ENCODE results near the gene CISH.

CISH gene

DNA sequence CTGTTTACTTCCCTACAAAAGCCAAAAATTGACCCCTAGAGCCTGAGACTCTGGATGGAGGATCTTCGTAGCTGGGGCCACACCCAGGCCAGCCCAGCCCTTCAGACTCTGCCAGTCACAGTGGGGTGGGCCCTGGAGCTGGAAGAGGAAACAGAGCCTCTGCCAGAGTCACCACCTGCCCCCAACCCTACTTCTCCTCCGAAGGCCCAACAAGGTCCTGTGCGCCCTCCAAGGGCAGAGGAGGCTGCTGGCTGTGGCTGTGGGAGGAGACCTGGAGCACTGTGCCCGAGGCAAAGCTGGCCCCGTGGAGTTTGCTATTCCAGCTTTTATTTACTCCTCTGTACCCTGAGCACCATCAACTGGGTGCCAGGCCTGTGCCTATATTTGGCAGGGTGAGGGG is 19.0 kb downstream of the CISH start:
- no peak for DNase-seq

DNA sequence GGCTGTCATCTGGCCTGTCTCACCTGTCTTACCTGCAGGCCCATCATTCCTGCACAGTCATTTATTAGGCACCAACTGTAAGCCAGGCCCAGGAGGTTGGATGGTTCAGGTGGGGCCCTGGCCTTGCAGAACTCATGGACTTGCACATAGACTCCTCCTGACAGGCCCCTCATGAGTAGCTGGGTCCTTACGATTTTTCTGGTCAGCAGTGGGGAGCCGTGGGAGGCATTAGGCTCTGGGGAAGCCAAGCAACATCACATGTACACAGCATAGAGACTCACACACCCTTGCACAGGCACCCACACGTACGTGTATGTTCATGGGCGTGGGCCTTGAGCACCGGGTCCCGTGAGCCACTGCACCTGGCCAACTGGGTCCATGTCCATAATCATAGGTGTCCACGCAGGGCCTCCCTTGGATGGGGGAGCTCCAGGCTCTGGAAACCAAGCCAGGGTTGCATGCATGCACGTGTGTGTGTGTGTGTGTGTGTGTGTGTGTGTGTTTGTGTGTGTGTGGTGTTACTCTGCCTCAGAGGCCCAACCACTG is 20.3 kb downstream of the CISH start:
- DNase-seq, result no peak

DNA sequence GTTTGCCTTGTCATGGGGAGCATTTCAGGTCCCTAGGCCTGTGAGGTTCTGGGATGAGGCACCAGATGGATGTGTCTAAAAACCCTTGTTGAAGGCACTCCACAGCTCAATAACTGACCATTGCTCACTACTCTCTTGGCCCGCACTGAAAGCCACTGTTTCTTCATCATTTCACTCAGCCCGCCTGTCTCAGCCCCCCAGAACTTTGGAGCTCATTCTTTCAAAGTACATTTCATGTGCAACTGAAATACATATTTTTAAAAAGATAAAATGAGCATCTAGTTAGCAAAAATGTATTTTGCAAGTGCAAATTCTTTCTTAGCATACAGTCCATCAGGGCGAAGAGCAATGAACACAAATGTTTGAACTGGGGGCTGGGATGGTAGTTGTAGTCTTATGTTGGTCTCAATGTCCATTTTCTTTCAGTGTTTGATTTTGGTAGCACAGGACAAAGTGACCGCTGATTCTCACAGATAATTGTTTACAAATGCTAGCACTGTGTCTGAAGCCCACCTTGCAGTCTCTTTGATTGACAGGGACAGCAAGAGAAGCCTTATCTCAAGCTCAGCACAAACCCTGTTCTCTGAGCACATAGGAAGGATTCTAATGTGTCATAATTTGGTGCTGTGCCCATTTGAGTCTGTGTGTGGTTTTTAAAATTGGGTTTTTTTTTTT is 22.7 kb downstream of the CISH start:
- DNase-seq, result no peak

DNA sequence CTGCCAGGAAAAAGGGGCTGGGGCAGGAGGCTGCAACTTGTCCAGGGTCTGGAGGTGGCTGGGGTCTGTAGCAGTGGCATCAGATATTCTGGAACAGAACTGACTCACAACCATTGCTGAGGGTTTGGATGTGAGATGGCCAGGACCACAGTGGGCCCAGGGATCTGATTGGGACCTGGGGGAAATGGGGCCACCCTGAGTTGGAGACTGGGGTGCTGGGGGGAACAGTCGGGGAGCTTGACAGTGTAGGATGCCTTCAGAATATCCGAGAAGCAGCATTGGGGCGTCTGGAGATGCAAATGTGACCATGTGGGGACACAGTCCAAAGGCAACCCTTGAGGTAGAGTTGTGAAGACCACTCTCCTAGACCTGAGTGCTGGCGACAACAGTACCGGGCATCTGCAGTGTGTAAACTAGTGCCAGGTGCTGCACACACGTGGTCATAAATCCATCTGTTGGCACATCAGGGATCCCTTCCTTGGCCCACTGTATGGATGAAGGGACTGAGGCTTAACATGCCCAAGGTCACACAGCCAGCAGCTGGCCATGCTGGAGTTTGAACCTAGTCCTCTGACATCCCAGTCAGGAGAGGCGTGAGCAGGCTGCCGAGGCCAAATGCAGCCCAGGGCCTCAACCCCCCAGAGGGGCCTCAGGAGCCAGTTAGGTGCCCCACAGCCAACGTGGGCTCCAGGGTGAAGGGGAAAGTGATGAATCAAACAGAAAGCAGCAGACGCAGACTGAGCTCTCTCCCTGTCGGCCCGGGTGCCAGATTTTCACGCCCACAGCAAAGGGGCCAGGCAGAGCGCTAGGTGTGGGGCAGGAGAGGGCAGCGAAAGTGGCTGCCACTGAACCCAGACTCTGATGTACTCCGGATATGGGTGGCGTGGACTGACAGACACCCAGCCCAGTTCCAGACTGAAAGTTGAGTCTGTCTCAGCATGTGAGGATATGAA is 23.5 kb downstream of the CISH start:
- no peak for DNase-seq

DNA sequence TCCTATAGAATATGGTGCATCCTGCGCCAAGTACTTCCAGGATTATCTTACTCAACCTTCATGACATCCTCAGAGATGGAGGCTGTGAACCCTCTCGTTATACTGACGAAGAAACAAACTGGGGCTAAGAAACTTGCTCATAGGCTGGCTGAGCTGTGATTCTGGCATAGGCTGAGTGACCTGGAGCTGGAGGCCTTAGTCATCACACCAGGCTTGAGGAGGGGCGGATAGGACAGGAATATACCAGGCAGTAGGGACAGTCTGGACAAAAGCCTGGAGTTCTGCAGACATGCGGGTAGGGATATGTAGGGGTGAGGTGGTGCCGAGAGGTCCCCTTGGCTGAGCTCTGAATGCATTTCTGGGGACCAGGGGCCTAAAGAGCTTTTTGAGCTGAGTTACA is 24.2 kb downstream of the CISH start:
- no peak for DNase-seq

DNA sequence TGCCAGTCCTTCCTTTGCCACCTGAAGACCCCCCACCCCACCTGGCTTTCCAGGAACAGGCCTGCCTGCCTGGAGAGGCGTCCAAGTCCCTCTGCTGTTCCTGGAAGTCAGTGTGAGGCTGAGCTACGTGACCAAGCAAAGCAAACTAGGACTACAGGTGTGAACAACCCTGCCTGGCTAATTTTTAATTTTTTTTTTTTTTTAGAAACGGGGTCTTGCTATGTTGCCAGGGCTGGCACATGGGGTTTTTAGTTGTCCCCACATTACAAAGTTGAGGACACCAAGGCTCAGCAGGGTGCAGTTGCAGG is 24.9 kb downstream of the CISH start:
- no peak for DNase-seq

DNA sequence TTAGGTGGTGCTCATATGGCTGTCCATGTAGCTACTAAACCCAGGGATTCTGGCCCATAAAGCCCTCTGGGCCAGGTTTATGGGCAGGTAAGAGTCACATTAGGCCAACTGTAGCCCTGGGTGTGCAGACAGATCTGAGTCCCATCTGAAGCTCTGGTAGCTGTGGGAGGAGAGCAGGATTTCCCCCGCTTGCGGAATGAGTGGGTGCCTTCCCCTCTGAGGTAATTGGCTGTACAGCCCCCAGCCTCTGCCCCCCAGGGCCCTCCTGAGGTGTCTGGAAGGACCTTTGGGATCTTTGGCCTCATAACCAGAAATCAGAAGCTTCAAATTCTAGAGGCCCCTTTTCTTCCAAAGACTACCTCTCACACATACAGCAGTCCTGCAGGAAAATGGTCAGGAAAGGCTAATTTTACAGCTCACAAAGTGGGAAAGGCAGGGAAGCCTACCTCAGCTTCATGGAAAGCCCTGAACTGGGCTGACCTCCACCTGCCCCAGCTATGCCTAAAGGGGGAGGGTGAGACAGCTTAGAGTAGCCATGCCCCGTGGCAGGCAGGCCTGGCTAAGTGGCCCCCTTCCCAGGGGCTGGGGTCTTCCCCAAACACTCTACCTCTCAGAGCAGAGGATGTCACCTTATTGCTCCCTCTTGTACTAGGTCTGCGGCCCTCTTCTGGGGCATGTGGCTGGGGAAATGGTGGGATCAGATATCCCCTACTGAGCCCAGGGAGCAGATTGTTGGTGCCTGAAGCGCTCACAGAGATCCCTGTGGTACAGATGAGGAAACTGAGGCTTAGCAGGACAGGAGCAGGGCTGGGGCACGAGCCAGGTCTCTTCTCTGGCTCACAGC is 25.4 kb downstream of the CISH start:
- DNase-seq, result no peak

DNA sequence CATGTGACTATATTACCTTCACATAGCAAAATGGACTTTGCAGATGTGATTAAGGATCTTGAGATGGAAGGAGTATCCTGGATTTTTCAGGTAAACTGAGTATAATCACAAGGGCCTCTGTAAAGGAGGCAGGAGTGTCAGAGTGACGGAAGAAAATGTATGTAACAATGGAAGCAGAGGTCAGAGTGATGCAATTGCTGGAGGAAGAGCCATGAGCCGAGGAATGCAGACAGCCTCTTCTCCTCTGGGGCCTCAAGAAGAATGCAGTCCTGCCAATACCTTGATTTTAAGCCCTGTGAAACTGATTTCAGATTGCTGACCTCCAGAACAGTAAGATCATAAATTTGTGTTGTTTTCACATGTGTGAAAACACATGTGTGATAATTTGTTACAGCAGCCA is 27.2 kb downstream of the CISH start:
- DNase-seq, result no peak

DNA sequence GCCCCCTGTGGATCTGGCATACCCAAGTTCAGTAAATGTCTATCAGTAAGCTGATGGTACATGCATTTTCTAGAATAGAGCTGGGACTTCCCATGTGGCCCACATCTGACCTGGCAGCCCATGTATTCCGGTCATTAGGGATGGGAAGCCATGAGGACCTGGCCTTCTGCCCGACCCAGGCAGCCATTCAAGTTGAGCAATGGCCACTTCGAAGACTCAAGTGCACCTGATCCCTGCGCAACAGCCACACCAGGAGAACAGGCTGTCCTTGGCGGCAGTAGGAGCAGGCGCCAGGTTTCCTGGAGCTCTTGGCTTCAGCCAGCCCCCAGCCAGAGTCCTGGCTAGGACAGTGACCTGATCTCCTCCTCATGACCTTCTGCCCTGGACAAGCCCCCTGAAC is 27.7 kb downstream of the CISH start:
- DNase-seq, result no peak

DNA sequence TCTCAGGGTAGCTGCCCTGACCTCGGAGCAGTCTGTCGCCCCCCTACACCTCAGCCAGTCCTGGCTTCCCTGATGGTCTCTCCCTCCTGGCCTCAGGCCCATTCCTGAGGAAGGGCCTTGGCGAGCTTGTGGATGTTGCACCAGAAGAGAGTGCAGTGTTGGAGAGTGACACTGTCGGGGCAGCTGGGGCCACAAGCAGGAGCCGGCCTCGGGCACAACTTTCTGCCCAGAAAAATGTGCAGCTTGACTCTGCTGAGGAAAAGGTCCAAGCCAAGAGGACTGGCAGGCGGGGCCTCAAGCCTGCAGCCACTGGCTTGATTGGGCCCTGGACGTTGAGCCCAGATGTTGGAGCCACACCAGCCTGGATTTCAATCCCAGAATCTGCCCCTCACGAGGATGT is 29.5 kb downstream of the CISH start:
- no peak for DNase-seq

DNA sequence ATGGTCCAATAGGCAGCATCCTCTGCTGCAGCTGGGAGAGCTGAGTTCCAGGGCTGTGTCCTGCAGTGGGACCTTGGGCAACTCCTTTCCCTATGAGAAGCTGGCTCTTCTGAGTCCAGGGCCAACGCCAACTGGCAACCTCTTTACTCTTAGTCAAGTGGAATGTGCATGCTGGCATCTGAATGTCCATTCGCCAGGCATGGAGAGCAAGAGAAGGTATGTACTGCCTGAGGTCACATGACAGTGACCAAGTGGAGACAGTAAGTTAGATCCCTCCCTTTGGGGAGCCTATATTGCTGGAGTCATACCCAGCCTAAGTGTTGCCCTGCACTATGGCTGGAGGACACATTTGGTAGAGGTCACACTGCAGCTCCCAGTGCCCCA is 30.1 kb downstream of the CISH start:
- no peak for DNase-seq

DNA sequence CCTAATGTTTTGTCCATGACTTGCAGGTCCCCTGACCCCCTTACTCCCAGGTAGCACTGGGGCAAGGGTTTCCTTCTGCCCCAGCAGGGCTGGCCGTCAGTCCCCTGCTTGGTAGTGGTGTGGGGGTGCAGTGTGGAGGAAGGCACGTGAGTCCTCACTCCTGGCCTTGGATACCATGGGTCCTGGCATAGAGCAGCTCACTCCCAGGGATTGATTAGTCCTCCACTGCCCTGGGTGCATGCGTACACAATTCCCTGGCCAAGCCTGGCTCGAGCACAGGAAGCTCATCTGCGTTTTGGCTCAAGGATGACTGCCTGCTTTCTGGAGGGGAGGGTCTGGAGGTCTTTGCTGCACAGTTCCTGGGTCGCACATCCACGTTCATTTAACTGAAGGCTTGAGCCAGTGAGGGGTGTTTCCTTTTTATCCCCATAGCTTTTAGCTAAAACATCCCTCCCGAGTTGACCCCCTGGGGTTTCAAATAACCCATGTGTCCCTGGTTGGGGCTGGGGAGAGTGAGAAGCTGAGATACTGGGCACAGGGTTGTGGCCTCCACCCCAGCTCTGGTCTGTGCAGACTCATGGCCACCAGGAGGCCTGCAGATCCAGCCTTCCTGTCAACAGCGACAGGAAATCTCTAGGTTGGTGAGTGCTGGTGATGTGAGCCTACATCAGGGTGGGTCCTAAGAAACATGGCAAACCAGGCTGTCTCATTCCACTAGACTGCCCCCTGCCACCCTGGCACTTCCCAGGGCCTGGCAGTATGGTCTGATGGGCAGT is 30.7 kb downstream of the CISH start:
- no peak for DNase-seq

DNA sequence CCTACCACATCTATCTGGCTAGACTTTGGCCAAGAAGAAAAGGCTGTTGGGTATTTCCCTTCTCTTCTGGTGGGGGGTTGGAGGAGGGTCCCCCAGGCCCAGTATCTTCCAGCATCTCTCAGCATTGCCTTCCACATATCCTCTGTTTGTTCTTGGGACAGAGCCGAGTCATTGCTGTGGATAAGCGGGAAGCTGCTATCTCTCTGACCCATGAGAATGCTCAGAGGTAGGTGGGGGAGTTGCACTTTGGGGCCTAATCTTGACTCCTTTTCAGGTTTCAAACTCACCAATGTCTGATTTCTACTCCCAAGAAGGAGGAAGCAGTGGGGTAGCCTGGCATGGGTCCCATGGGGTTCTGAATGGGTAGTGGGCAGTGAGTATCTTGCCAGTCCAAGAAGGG is 34.2 kb downstream of the CISH start:
- no peak for DNase-seq

DNA sequence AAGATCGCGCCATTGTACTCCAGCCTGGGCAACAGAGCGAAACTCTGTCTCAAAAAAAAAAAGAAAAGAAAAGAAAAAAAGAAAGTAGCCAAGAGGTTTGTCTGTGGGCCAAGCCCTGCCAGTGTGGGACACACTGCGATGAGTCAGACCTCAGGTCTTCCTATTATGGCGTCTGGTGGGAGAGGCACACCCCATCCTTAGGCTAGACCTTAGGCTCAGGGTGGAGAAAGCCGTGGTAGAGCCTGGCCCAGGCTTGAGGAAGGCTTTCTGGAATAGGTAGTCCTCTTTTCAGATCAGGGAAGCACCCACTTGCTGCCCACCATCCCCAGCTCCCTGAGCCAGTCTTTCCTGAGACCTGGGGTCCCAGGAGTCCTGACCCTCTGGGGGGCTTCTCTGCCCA is 36.2 kb downstream of the CISH start:
- no peak for DNase-seq

DNA sequence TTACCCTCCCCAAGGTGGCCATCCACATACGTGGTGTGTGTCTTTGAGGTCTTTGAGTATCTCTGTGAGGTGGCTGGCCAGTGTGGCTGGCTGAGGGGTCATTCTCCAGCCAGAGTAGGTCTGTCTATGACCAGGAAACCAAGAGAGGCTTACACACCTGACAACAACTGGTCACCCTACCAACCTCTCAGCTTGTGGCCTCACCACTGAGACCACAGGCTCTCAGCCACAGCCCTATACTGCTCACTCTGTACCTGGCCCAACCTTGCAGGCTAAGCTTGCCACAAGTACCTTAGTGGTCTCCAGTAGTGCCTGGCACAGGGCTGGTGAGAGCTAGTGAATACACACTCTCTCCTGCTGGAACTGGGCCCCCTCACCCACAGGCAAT is 37.1 kb downstream of the CISH start:
- no peak for DNase-seq

DNA sequence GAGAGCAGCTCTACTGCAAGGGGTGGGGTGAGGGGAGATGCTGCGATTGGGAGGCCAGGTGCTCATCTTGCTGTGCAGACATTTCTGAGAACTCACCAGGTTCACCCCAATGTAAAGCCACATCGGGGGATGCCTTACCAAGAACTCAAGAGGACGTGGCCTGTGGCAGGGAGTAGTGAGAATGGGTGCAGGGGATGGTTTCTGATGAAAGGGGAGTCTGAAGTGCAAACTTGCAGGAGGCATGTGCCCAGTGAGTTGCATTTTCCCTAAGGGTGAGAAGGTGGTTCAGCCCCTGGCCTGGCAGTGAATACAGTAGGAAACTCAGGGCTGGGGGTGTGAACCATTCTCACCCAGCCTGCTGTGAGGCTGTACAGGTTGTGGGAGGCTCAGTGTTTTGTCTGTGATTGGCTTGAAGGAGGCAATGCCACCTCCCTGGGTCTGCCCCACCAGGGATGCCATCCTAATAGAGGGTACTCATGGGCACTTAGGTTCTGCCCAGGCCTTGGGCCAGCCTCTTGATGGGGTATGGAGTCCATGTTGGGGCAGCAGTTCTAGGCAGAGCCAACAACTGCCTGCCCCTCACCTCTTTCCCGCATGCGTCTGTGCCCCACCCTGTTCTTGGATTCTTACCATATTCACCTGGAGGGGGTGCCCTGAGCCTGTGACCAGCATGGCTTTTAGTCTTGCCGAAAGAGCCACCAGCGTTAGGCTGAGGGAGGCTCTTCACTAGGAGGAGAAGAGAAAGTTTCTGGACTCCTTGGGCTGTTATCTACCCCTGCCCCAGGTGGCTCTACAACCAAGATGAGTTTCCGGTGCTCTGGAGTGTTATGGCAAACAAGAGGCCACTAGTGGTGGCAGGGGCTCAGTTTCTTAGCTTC is 37.8 kb downstream of the CISH start:
- DNase-seq, result no peak

DNA sequence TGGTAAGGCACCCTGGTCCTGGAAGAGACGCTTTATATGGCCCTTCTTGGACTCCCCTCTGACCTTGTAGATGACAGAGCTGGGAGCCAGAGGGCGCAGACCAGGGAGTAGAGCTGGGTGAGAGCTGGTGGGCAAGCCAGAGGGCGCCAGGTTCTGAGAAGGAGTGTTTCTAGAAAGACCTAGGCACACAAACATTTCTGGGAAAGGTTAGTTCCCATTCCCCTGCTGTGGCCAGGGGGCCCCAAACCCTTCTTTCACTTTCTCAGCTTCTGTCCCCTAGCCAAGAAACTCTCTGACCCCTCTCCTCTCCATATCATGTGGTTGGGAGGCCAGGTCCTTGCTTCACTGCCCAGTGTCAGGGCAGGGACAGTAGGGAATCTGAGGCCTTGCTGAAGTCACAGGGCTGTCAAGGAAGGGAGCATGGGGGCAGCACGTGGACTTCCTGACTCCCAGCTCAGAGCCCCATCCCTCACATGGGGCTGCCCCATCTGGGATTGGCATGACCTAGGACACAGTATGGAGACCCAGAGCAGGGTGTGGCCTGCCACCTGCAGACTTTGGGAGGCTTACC is 38.7 kb downstream of the CISH start:
- no peak for DNase-seq

DNA sequence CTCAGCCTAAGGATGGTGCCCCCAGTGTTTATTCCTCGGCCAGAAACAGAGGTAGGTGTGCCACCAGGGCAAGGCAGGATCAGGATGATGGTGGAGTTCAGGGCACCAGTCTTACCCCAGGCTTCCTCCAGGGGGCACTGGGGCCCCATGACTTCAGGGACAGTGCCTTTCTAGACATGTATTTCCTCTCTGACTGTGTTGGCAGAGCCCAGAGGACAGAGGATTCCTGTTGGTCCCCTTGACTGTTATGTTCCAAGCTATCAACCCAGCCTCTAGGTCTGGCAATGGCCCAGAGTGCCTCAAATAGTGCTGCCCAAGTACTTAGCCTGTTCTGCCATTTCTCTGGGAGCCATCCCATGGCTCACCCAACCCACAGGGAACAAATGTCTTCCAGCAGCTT is 39.4 kb downstream of the CISH start:
- DNase-seq, result peak; percentile 73

DNA sequence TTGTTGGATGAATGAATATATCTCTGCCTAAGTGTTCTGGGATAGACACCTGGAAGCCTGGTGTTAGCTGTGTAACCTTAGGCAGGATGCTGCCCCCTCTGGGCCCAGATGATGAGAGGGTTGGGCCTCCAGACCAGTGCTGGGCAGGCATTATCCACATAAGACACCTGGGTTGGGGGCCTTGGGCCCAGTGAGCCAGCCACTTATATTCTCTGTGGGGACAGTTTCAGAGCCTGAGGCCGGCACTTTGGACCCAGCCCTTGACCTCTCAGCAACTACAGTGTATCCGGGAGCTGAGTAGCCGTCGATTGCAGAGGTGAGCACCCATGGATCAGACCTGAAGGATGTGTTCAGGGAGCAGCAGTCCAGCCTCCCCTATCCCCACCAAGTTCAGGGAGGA is 40.1 kb downstream of the CISH start:
- no peak for DNase-seq

DNA sequence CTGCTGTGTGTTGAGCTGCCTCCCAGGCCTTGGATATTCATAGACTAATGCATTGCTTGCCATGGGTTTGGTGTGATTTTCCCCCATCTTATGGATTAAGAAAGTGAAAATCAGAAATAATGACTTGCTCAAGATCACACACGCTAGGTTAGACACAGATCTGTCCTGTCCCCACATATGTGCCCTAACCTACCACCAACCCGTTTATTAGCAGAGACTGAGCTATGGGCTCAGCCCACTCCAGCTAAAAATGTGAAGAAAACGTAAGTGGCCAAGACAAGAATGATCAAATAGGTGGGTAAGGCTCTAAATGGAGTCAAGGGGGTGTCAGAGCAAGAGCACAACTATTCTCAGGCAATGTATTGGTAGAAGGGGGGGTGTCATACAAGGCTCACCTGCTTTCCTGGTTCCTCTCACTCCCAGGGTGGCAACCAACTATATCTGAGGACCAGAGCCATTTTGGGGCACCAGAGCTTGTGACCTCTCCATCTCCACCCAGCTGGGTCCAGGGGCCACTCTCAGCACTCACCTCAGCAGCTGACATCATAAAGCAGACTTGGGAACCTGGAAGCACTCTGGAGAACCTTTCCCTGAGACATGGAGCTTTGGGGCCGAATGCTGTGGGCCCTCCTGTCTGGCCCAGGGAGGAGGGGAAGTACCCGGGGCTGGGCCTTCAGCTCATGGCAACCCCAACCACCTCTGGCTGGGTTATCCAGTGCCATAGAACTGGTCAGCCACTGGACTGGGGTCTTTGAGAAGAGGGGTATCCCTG is 40.9 kb downstream of the CISH start:
- no peak for DNase-seq
